PC-9 (cell line): ENCODE results near the gene MAPKAP1.

Experiments
- EZH2 ChIP-seq: fragments of 200-600 bp; sonication (generic); IDR thresholded peaks from 2 replicates; pipeline ENCODE4 v1.8.0; 2017; ENCODE audit warnings: antibody characterized with exemption, low read depth
- TF ChIP-seq, protein P1 (sequence below): fragments of 200-600 bp; sonication (generic); conservative IDR thresholded peaks from 2 replicates; pipeline ENCODE4 v1.6.1; 2017; ENCODE audit warnings: mixed run types, antibody characterized with exemption, mild to moderate bottlenecking, moderate library complexity

DNA sequence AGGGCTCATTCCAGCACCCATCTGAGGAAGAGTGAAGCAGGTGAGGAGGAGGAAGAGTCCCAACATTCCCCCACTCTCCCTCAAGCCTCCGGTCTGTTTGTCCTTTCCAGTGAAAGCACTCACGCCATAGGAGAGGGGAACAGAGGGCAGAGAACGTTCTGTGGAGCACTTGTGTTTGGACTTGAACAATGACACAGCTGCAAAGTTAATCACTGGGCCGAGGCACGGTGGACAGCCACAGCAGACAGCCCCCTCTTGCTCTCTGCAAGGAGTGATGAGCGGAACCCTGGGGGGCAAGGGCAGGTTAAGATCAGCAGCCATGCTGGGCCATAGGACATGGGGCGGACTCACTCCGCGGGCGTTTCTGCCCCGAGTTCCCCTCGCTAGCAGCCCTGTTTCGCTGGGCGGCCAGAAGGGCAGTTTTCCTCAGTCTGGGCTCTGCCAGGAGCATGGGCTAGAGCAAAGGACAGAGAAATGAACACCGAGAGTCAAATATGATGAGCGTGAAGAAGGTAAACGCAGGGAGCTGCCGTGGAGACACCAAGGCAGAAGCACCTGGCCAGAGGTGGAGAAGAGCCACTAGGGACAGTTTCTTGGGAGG lies 259.7 kb downstream of the MAPKAP1 start:
- TF ChIP-seq, protein P1, sequence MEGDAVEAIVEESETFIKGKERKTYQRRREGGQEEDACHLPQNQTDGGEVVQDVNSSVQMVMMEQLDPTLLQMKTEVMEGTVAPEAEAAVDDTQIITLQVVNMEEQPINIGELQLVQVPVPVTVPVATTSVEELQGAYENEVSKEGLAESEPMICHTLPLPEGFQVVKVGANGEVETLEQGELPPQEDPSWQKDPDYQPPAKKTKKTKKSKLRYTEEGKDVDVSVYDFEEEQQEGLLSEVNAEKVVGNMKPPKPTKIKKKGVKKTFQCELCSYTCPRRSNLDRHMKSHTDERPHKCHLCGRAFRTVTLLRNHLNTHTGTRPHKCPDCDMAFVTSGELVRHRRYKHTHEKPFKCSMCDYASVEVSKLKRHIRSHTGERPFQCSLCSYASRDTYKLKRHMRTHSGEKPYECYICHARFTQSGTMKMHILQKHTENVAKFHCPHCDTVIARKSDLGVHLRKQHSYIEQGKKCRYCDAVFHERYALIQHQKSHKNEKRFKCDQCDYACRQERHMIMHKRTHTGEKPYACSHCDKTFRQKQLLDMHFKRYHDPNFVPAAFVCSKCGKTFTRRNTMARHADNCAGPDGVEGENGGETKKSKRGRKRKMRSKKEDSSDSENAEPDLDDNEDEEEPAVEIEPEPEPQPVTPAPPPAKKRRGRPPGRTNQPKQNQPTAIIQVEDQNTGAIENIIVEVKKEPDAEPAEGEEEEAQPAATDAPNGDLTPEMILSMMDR = no peak
- TF ChIP-seq EZH2 = no peak
